Measurements from ENCODE around the gene FAM118B. TPM values are rescaled to one million over a fixed set of nuclear protein-coding genes. Genes with fewer than 3 reads are reported as not detected.

The FAM118B gene
- total and polyA plus RNA-seq, 2 of the 4 experiments (the other 2 are of a cell fraction): 20.0 to 27.2 TPM

- H3K18ac ChIP-seq (ENCODE audit: low read depth, low read length): no peak overlapping the region
- no peak overlapping the region for H3K56ac ChIP-seq (ENCODE audit: extremely low read depth, insufficient read depth, low read length)
- H3K14ac ChIP-seq (replicated peaks; ENCODE audit: low read depth, low read length): no peak overlapping the region
- H2BK120ac ChIP-seq (ENCODE audit: low read depth, low read length): no peak overlapping the region
- H3K79me1 ChIP-seq (ENCODE audit: low read depth in 1 of 2, low read length in 2 of 2): peaks cover 40 to 46% of the 10 kb centered on the region in 2 experiments
- H3K9me3 ChIP-seq (ENCODE audit: control insufficient read depth, insufficient read depth, low read length): no peaks in the 10 kb centered on the region
- H2AK9ac ChIP-seq (replicated peaks; ENCODE audit: low read depth, low read length, poor library complexity): no peak overlapping the region
- no peak overlapping the region for H3K4me2 ChIP-seq (ENCODE audit: low read depth, low read length)
- H4K20me1 ChIP-seq (ENCODE audit: insufficient read depth, low read length): peaks cover 23% of the 10 kb centered on the region; the same call in 1 of the 2 replicates
- no peak overlapping the region for H3K4me3 ChIP-seq (ENCODE audit: insufficient read depth, low read depth, low read length)
- no peak overlapping the region for H4K5ac ChIP-seq (ENCODE audit: low read depth, low read length)
- H3K9ac ChIP-seq (ENCODE audit: low read depth, low read length): no peak overlapping the region
- TF ChIP-seq POLR2A (IDR thresholded peaks at IDR 0.05; ENCODE audit: low read depth, low read length) (no peak), RCOR1 (IDR thresholded peaks at IDR 0.05; ENCODE audit: insufficient replicate concordance, low read length) (no peak), MAZ (IDR thresholded peaks at IDR 0.05; ENCODE audit: borderline replicate concordance, low read depth, low read length) (no peak), SMC3 (IDR thresholded peaks at IDR 0.05; ENCODE audit: low read depth, low read length) (no peak), CTCF (conservative IDR thresholded peaks at IDR 0.05; ENCODE audit: low read depth, low read length) (no peak), NFE2L2 (IDR thresholded peaks at IDR 0.05; ENCODE audit: low read depth, low read length) (no peak), USF2 (IDR thresholded peaks at IDR 0.05; ENCODE audit: low read depth, low read length) (no peak), RAD21 (IDR thresholded peaks at IDR 0.05; ENCODE audit: low read length) (no peak), CEBPB (IDR thresholded peaks at IDR 0.05; ENCODE audit: low read depth, low read length) (no peak), MAFK (IDR thresholded peaks at IDR 0.05; ENCODE audit: low read depth, low read length) (no peak), ELK1 (IDR thresholded peaks at IDR 0.05; ENCODE audit: borderline replicate concordance, low read depth, low read length) (no peak), CHD1 (IDR thresholded peaks at IDR 0.05; ENCODE audit: low read depth, low read length) (no peak), MXI1 (IDR thresholded peaks at IDR 0.05; ENCODE audit: borderline replicate concordance, low read depth, low read length) (no peak), BHLHE40 (IDR thresholded peaks at IDR 0.05; ENCODE audit: low read depth, low read length) (no peak), FOS (IDR thresholded peaks at IDR 0.05; ENCODE audit: low read depth, low read length) (no peak), RFX5 (IDR thresholded peaks at IDR 0.05; ENCODE audit: low read depth, low read length) (no peak)
- dilution Hi-C loops (cut with HindIII; ENCODE audit: low sequenced_read_pairs, unreplicated experiment) (no loop called here), intact Hi-C loops (cut with micrococcal nuclease) (no loop called here), in situ Hi-C loops (cut with MboI; ENCODE audit: low sequenced_read_pairs) (no loop called here)
- H3K4me1 ChIP-seq (ENCODE audit: control insufficient read depth, insufficient read depth, low read length): no peaks in the 10 kb centered on the region
- no peak overlapping the region for H3K27ac ChIP-seq (ENCODE audit: insufficient read depth, low read length)
- no peak overlapping the region for H4K91ac ChIP-seq (ENCODE audit: insufficient read depth, low read depth, low read length)
- POLR2A ChIA-PET (ENCODE audit: unreplicated experiment): interaction anchor here (0.6 kb wide), 1 partner anchor 13 kb away, joined by 3 read pairs; no protein-coding TSS in a partner anchor
- no peak overlapping the region for H2BK5ac ChIP-seq (ENCODE audit: low read depth, low read length, poor library complexity, severe bottlenecking)
- no TSS peak for BruUV-seq (replicated peaks)
- no peak for DNase-seq
- H3K9me1 ChIP-seq (ENCODE audit: insufficient read depth, low read length): peaks cover 4% of the 10 kb centered on the region; the same call in 1 of the 2 replicates
- no peak for ATAC-seq (ENCODE audit: low read depth)
- WGBS, 2 experiments (ENCODE audit: extremely low coverage in 2 of 2, insufficient read length in 1 of 2): no CpG with 5 or more reads among the region's 2 CpGs
- CTCF ChIA-PET: no interaction called here
- no peak overlapping the region for H3K23ac ChIP-seq (ENCODE audit: low read depth, low read length)
- H2BK20ac ChIP-seq (ENCODE audit: low read depth, low read length): no peak overlapping the region
- H4K8ac ChIP-seq (ENCODE audit: low read depth in 2 of 2, low read length in 2 of 2): no peak overlapping the region
- H2AK5ac ChIP-seq (ENCODE audit: low read depth, low read length): no peak overlapping the region
- no peak overlapping the region for H2BK15ac ChIP-seq (ENCODE audit: low read depth, low read length)
- no peaks in the 10 kb centered on the region for H3K36me3 ChIP-seq (ENCODE audit: control insufficient read depth, insufficient read depth, low read length)
- no peaks in the 10 kb centered on the region for H3K27me3 ChIP-seq (ENCODE audit: control insufficient read depth, insufficient read depth, low read length)
- no peak overlapping the region for H3K4ac ChIP-seq (ENCODE audit: low read depth, low read length)
- H2AFZ ChIP-seq (replicated peaks; ENCODE audit: low read length, poor library complexity): no peak overlapping the region
These were observed 13.7 kb downstream of the FAM118B start for GRCh38 chr11:126225295-126225665.
